Activated CD4-positive, alpha-beta T cell treated with anti-CD3 and anti-CD28 coated beads for 24 hours (primary cell): ENCODE measurements around the gene CDK5RAP2.

ENCODE experiments used
- DNase-seq, 2 donors: peaks; one replicate each; pipeline ENCODE4 v3.0.0-alpha.2; 2020; ENCODE audit warnings: low read depth in 2 of 2

Gene CDK5RAP2

GRCh38 chr9:120402741-120403542, 177.0 kb downstream of the CDK5RAP2 start:
- no peak for DNase-seq

DNA sequence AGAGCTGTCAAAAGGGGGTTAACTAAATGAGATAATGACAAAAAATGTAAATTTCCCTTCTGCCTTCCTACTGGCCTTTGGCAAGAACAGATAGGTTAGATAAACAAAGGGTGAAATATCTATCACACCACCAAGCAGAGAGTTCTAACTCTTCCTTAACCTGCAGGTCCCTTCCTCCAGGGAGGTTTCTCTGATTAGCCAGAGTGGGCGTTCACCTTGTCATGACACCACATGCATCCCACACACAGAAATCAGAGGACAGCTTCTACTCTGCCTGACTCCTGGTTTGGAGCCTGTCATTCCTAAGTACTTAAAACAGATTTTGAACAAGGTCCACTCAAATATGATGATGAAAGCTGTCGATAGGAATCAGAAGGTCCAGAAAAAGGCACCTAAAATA, 180.0 kb downstream of the CDK5RAP2 start:
- DNase-seq: no peak

GRCh38 chr9:120398286-120398685, 181.7 kb downstream of the CDK5RAP2 start:
- DNase-seq: no peak

- DNase-seq: no peak
Measured at GRCh38 chr9:120397453-120397852, 182.5 kb downstream of the CDK5RAP2 start.

GRCh38 chr9:120396931-120397330, 183.0 kb downstream of the CDK5RAP2 start:
- DNase-seq: no peak

DNA sequence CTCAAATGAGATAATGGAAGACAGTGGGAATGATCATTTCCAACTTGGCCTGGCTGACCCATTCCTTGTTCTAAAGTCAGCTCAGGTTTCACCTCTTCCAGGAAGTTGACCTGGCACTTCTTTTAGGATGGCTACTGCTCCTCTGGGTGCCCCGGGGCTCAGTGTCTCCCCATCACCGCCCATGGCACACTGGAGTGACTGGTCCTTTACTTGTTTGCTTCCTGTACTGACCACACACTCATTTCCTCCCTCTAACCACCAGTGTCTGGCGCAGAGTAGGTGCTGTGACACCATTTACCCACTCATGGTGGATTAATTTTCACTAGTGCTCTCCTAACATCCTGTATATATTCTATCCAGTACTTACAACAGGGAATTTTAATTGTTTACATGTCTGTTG, 183.5 kb downstream of the CDK5RAP2 start:
- no peak for DNase-seq

DNA sequence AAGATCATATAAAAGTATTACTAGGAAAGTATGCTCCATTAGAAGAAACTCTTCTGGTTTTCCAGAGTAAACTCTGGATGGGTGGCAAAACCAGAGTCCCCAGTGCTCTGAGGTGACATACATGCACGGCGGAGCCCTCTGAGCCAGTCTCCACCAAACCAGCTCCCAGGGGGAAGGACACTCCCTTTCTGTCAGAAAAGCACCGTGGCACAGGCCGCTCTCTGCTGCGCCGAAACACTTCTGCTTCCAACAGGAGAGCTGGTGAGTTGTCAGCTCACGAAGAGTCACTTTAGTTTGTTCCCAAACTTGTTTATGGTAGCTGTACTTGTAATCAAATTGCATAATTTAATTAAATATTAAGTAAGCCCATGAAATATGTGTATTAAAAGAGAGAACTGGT, 184.6 kb downstream of the CDK5RAP2 start:
- DNase-seq: no peak

DNA sequence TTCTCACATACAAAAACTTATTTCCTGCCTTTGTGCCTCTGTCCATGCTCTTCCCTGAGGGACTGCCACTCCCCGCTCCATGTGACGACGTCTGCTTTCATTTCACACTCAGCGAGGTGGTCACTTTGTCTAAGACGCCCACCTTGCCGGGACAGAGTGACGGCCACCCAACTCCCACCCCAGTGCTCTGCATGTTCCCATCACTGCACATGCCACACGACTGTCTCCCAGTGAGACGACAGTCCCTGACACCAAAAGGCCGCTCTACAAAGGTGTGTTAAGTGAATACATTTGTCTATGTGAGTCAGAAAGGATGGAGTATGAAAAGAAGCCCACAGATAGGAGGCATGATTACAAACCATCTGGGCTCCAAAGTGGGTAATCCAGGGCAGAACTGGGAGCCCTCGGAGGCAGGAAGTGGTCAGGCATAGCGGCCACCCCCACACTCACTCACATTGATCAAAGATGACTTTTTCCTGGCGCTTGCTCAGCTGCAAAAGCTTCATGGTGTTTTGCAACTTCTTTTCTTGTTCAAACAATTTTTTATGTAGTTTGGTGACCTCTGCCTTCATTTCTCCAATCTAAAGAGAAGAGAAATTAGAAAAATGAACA, 185.8 kb downstream of the CDK5RAP2 start:
- peak in 1 of 2 donors; percentile 28 for DNase-seq

GRCh38 chr9:120393386-120394057, 186.4 kb downstream of the CDK5RAP2 start:
- no peak for DNase-seq

GRCh38 chr9:120392711-120393110, 187.3 kb downstream of the CDK5RAP2 start:
- no peak for DNase-seq

DNA sequence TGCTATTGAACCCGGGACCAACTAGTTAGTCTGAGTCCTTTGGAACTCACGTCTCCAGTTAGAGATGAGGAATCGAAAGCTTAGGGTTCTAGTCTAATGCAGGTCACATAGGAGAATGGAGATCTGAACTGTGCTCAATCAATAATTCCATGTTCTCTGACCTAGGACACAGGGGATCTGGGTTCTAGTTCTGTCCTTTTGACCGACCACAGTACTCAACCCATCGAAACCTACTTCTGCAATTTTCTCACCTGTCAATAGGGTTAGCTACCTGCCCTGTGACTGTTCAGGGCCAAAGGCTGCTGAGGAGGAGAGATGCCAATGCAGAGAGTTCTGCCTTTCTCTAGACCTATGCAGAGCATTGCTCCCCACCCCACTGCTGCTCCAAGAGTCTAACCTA, 187.7 kb downstream of the CDK5RAP2 start:
- DNase-seq: no peak

DNA sequence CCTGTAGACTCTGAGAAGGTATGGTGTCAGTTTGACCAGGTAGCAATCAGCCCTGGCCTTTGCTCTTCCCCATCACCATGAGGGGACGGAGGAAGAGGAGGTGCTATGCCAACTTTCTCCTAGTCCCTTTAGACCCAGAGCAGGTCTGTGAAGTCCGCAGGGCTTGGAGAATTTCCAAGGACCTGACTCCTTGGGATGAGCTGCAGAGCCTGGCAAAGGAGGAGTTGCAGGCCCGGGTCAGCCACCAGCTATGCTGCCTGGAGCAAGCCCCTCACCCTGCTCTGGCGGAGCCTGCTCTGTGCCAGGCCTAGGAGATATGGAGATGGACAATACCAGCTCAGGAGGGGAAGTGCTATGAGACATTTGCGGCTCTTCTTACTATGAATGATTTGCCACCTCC, 188.3 kb downstream of the CDK5RAP2 start:
- no peak for DNase-seq

DNA sequence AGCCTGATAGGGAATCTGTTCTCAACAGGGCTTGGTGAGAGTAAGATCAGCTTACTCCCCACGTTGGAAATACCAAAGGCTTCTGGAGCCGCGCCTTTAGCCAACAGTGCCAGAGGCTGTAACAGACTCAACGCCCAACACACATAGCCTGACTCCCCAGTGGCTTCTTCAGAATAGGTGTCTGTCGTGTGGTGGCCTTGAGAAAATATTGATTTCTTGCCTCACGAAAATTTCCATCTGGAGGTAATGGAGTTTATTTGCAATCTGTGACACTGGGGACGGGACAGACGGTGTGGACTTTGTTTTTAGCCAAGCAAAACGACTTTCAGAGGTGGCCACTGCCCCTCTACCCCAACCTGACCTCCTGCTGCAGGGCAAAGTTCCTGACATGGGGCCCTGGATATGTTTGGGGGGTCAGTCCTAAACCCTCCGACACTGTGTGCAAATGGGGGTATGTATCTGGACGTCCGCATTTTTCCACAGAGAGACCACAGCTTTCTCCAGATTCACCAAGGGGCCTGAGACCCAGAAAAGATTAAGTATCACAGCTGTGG, 189.3 kb downstream of the CDK5RAP2 start:
- no peak for DNase-seq

GRCh38 chr9:120389867-120390266, 190.1 kb downstream of the CDK5RAP2 start:
- DNase-seq: no peak

DNA sequence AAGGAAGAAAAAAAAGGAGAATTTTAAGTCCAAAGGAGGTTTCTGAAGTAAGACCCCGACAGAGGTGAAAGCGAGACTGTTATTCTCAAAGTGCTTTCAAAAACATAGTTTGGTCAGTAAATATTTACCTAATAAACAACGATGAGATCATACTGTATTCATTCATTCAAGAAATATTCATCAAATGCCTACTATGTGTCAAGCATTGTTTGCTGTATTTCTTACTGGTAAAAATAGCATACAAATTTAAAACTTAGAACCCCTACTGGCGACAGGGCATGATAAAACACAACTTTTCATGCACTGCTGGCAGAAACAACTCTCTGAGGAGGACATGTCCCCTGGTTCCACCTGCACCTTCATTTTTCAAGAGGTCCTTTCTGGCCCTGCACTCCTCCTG, 190.7 kb downstream of the CDK5RAP2 start:
- no peak for DNase-seq

- no peak for DNase-seq
Measured at GRCh38 chr9:120388003-120388855, 191.7 kb downstream of the CDK5RAP2 start.

GRCh38 chr9:120387257-120388002, 192.5 kb downstream of the CDK5RAP2 start:
- no peak for DNase-seq

GRCh38 chr9:120386390-120387131, 193.4 kb downstream of the CDK5RAP2 start:
- no peak for DNase-seq

DNA sequence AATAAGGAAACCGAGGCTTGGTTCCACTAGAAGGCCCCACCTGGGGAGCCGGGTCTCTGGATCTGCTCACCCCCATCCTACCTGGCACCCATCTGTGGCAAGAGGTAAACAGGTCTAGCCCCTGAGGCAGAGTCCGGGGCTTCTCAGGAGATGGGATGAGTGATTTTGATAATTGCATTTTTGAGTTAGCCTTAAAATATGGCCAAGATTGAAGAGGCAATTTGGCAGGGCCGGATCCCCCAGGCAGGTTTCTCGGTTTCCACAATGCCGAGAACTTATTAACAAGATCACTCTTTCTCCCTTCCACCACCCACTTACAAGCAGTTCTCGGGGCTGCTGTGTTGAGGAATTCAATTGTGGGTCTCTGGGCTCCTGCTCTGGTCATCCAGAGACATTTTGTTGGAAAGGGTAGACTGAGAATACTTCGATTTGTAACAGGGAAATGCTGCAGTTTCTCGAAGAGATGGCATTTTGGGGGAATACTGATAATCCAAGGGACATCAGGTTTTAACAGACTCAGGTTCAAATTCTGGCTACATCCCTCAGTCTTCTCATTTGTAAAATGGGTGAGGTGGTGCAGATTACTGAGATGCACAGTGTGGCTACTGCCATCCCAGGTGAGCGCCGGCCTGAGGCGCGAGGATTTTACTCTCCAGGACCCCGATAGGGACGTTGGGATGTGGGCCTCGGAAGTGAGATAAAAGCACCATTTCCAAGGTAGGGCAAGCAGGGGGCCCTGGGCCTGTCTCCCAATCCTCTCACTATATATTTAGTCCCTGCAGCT, 194.2 kb downstream of the CDK5RAP2 start:
- no peak for DNase-seq

GRCh38 chr9:120384925-120385272, 195.1 kb downstream of the CDK5RAP2 start:
- DNase-seq: no peak
